Right ventricle myocardium superior (tissue), 1 donor: Measurements from ENCODE around the gene HOXA10. TPM values are rescaled to one million over a fixed set of nuclear protein-coding genes. Genes with fewer than 3 reads are reported as not detected.

Experiments
- ATAC-seq: fragments of 200-7000 bp; cut with Tn5 transposase; one replicate; pipeline ENCODE4 v1.9.1; 2020; ENCODE audit warnings: mild to moderate bottlenecking; ENCODE audit not compliant: poor library complexity
- DNase-seq: peaks from one replicate; pipeline ENCODE4 v3.0.0-alpha.2; 2020
- intact Hi-C: fragments of 100-400 bp; cut with DNase I; formaldehyde crosslinking; loops from one replicate; pipeline ENCODE4 v1.11.2; 2022
- total RNA-seq: library from RNA; stranded (reverse); fragmentation: NEBNext Ultra II Directional; extraction: Animal tissue kit (Norgen Biotek cat#: 25700); gene quantifications from one replicate; pipeline ENCODE4 v1.2.1, GENCODE V29; 2021
- donor health status: DM: no; HTN: yes; CAD: no; lungs with severe emphysema.

HOXA10 gene
- total RNA-seq, 1 donor from 2014 or later = not detected

DNA sequence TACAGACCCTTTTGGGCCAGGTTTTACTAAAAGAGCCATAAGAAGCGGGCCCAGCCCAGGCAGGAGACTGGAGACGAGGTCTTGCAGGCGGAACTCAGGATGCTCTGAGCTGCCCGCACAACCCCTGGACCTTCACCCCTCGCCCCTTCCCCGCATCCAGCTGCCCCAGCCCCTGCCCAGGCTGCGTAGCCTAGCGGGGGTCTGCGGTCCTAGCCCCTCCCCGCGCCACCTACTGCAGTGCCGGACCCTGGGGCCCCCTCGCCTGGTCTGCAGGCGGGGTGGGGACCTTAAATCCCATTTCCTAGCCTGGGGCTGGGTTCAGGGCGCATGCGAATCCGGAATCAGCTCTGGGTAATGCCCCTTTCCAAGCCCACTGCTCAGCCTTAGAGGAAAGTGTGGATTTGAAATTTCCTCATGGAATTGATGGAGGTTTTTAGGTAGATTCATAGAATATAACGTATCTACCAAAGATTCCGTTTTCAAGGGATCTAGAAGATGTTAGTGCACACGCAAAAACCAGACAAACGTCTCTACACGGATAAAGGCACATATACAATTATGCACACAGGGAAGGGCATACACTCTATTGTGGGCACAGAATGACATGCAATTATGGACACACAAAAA, 21.2 kb downstream of the HOXA10 start:
- ATAC-seq (no peak), DNase-seq (no peak)
- intact Hi-C loops = no loop called here

DNA sequence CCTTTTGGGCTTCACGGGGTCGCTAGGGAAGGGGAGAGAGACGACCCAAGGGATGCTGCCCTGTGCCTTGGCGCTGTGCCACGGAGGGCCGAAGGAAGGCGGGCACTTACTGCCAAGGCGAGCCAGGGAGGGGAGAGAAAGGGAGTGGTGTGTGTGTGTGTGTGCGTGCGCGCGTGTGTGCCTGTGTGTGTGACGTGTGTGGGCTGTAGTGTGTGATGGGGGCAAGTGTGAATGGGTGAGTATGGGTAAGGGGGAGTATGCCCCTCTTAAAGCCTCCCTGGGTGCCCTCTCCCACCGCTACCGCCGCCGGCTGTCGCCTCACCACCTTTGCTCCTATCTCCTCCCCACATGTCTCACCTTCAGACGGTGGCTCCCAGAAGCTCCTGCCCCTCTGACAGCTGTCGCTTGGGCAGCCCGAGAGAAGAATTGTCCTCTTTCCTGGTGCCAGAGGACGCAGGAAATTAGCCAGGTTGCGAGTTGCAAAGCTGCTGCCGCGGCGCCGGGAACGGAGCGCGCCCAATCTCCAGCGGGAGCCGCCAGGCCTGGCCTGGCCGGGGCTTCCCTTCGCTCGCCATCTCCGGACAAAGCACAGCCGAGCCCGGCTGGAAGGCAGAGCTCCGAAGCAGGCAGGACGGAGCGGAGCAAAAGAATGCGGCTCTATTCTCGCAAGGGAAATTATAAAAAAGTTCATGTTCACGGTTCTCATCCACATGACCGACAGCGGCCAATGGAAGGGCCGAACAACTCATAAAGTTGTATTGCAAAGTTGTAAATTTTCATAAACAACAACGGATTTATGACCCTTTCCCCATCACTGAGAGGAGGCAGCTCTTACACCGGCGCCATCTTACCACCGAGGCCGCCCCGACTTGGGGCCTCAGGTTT, 21.9 kb downstream of the HOXA10 start, which contains the start of gene HOXA3:
Gene HOXA3 (minus strand): TSS at position 653 of the 885 bp plus-strand sequence. CDS start 41,943 bp downstream, outside the sequence.
- ATAC-seq = peak; percentile 9
- intact Hi-C loops = no loop called here

DNA sequence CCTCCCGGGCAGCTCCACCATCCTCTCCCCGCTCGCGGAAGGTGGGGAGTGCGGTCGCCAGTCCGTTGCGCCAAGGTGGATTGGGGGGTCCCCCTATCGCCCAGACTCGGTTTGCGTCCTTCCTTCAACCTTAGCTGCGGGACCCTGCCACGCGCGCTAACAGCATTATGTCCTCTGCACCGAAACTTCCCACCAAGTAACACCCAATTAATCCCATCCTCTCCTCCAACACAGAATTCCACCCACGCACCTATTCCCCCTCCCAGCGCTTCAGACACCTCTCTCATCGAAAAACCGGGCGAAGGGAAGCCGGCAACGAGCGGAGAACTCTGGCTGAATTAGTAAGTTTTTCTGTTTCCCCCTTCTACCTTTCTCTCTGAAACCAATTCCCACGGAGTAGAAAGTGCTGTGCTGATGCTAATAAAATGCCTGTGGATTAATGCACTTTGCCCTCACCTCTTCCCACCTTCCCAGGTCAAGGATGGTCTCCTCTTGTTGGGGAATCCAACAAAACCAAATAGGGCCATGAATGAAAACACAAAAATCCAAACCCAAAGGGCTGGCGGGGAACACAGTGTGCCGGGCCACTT, 22.7 kb downstream of the HOXA10 start:
- DNase-seq (no peak), ATAC-seq (no peak)
- intact Hi-C loops = no loop called here

More for the DNA sequence above, 21.9 kb downstream of the HOXA10 start, which contains the start of gene HOXA3:
- DNase-seq = no peak

DNA sequence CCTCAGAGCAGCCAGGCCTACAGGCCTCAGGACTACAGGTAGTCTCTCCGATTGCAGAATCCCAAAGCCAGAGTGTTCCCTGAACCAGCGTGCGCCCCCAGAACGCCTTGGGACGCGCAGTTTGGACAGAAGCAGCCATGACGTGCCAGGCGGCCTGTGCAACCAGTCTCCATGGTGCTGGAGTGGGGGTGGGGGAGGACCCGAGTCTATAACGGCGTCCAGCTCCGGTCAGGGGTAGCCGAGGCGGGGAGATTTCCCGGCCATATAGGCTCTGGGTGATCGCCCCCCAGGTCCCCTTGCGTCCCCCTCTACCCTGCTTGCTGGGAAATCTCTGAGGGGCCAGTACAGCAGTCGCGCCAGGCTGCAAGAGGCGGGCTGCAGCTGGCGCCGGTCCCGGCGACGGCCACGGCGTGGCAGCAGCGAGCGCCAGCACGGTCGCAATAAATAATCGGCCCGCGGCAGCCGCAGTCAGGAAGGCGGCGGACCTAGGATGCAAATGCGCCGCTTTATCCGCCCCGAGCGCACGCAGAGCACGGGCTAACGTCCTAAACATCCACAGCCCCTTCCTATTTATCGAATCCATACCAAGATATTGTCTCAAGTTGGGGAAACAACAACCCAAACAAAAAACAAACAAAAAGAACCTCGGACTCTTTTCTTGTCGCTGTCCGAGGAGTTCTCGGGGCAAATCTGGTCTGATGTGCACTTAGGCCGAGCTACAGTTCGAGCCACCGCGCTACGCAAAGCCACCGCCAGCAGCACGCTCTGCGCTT, 23.4 kb downstream of the HOXA10 start:
- ATAC-seq (peak; percentile 87), DNase-seq (peak; percentile 78)
- intact Hi-C loops = no loop called here

DNA sequence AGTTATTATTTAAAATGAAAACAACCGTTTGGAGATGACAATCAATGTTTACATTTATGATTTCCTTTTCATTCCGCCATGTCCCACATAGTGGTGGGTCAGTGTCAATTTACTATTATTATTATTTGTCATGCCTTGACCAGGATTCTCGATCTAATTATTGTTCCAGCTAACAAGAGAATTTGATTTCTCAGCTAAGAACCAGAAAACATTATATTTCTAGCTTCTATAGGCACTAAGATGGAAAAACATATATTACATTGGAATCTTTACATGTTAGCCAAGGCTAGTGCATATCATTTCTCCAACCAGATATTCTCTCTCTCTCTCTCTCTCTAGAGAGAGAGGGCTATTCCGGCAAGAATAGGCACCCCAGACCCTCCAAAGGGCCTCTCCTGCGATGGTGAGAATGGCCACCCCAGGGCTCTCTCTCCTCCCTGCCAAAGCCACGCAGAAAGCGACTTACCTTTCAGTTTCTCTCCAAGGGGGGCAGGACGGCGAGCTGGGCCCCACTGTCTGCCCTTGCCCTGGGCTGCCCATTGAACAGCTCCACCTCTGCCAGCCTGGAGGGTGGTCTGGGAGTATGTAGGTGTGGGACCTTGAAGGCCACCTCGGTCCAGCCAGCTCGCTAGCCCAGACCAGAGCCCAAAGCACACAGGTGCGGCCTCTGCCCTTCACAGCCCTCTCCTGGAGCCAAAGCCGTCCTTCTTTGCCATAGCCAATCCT, 24.1 kb downstream of the HOXA10 start:
- ATAC-seq = no peak

DNA sequence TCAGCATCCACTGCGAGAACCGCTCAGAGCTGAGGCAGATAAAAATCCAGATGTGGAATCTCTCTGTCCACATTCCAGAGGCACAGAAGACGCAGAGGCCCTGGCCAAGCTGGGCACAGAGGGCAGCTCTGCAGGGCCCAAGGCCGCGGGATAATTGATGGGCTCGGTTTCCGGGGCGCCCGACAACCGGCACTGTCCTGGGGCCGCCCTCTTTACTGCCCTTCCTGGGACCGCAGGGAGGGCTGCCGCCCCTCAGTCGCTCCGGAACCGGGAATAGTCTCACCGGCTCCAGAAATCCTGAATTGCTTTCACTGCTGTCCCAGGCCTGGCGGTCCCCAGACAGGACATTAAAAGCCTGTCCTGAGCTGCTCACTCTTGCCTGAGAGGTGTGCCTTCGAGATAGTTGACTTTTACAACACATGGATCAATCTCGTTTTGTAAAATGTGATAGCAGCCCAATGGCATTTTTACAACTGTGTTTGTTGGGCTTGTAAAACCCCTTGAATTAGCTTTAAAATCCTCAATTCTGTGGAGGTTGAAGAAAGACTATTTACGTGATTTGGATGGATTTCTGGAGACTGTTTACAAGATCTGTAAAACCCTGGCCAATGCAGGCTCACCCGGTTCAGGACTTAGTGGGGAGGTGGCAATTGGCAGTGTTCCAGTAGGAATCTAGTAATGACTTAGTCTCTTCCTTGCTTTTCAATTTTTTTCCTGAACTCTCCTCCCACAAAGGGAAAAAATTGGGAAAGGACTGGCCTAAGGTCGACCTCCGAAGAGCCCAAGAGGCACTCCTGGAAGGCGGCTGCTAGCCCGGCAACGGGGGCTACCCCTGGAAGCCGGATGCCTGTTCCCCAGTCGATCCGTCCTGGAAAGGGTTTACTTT, 25.1 kb downstream of the HOXA10 start:
- ATAC-seq = no peak
- no peak for DNase-seq
- intact Hi-C loops = no loop called here

More for the DNA sequence above, 24.1 kb downstream of the HOXA10 start:
- DNase-seq = no peak
- intact Hi-C loops = no loop called here

DNA sequence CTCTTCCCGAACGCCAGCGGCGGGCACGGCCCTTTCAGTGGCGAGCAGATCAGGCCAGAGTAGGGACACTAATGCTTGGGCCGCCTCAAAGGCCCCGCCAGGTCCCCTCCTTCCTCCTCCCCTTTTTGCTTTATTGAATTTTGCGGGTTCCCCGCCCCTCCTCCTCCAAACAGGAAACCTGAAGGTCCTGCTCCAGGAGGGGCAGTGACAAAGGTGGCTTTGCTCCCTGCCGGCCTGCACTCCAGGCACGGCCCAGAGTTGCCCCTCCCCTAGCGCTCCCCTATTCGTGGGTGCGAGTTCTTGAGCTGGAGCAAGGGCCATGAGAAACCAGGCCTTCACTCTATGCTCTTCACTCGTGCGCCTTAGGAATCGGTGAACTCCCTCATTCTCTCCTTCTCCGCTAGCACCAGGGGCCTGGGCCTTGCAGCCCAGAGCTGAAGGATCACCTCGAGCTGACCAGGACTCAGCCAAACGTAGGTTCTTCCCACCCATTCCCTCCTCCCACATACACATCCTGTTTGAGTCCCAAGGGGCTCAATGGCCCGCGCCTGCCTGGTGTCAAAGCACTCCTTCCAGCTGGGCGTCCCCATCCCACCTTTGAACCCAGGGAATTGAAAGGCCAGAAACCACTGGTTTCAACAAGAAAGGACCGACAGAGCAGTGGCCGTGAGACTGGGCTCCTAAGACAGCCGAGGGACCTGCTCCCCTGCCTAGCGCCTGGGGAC, 25.9 kb downstream of the HOXA10 start:
- ATAC-seq (no peak), DNase-seq (no peak)
- intact Hi-C loops = no loop called here

DNA sequence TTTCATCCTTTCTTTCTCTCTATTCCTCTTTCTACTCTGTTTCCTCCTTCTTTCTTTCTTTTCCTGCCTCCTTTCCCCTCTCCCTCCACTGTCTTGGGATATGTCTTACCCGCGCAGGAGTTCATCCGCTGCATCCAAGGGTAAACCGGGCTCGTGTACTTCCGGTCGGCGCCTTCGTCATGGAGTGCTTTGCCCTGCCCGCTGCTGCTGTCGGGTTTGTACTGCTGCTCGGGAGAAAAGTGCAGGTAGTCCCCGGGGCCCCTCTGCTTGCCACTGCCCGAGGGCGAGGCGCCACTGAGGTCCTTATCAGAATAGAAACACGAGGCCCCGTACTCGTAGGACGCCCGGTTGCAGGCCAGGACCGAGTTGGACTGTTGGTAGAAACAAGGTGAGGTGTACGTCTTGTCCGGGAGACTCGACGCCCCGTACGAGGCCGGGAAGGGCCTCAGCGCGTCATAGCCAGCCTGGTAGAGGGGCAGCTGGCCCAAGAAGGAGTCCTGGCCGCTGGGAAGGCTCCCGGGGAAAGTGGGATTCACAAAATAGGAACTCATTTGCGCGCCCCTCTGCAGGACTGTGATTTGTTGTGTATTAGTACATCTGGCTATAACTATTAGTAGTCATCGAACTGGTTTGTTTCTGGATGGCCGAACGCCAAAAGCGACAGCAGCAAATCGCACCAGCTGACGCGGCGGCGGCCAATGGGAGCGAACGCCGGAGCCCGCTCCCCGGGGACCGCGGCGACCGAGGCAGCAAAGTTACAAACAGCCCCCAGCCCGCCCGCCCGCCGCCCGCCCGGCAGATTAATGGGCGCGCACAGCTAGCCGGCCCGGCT, 26.7 kb downstream of the HOXA10 start, which contains the start of gene HOXA6:
Gene HOXA6 (minus strand): TSS at position 576 of the 832 bp plus-strand sequence. CDS start 25 bp downstream, at position 551.
- ATAC-seq (no peak), DNase-seq (no peak)
- intact Hi-C loops = no loop called here

DNA sequence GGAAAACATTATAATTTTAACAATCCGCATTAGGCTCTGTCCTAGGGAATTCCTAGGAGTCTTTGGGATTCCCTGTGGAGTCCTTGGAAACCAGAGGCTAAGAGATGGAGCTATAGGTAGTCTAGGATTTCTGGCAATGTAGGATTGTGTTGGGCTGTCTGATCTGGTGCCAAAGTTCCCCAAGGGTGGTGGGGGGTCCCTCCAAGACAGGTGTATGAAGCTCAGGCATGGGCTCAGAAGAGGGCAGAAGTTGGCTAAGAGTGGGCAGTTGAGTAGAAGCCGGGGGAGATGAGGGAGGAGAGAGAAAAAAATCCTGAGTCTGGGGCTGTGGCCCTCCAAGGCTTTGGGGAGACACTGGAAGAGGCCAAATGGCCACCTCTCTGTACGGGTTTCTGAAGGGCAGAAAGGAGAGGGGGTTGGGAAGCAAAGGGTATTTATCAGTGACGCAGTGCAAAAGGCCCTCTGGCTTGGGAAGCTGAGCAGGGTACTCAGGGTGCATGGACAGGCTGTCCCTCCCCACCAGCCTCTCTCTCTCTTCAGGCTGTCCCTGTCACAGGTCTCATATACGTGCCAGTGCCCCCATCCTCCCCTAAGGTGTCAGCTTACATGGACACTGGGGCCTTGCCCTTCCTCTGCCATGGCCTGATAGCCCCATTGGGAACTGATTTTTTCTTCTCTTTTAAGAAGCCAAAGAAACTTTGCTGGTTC, 27.5 kb downstream of the HOXA10 start:
- no peak for ATAC-seq
- intact Hi-C loops = no loop called here
- no peak for DNase-seq

DNA sequence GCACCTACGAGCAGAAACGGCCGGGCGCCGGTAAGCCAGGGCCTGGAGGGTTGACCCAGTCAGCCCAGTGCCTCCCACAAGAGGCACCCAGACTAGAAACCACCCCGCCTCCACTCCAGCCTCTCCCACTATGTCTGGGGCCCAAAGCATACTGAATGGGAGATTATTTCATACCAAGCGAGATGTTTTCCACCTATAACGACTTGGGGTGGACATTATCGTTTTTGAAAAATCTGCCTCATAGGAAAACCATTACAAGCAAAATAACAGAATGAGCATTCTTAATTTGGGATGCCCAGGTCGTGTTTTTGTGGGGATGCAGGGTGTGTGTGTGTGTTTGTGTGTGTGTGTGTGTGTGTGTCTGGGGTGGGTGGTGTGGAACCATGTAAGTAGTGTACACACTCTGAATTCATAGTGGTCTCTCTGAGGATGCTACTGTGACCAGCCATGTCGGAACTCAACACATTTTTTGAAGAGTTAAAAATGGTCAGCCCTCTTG, 28.2 kb downstream of the HOXA10 start:
- DNase-seq = no peak
- intact Hi-C loops = no loop called here

DNA sequence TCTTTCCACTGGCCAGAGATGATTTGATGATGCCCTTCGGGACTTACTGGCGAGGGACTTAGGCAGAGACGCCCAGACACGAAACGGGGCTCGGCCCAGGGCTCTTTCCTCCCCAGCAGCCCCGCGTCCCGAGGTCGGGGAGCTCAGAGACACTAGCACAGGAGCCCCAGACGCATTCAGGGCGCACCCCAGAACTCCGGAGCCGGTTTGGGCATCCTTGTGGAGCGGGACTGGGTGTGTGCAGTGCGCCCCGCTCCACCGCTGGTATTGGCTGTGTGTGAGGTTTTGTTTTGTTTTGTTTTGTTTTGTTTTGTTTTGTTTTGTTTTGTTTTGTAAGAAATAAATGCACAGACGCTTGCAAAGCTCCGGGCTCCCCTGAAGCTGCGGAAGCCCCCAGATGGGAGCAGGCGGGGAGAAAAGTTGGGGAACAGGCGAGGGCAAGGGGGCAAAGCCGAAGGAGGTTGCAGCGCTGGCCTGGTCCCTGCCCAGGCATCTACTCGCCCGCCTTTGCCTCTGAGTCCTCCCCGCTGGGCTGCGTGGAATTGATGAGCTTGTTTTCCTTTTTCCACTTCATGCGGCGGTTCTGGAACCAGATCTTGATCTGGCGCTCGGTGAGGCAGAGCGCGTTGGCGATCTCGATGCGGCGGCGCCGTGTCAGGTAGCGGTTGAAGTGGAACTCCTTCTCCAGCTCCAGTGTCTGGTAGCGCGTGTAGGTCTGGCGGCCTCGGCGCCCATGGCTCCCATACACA, 28.8 kb downstream of the HOXA10 start:
- ATAC-seq (no peak), DNase-seq (no peak)
- intact Hi-C loops = no loop called here

More for the DNA sequence above, 28.2 kb downstream of the HOXA10 start:
- no peak for ATAC-seq

DNA sequence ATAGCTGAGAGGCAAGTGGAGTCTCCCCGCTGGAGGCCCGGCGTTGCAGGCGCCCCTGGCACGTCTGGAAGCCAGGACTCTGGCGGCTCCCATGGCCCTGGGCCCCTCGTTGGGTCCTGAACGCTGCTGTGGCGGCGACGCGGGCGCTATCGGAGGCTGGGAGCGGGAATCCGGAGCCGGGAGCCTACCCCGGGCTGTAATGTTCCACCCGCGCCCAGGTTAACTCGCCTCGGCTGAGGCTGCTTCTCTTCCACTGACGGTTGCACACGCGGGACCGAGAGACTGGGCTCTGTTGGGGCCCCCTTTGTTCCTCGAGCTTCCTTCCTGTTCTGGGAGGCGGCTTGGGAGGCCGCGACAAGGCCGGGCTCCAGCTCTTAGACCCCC, 29.3 kb downstream of the HOXA10 start:
- no peak for DNase-seq
- no peak for ATAC-seq
- intact Hi-C loops = no loop called here

DNA sequence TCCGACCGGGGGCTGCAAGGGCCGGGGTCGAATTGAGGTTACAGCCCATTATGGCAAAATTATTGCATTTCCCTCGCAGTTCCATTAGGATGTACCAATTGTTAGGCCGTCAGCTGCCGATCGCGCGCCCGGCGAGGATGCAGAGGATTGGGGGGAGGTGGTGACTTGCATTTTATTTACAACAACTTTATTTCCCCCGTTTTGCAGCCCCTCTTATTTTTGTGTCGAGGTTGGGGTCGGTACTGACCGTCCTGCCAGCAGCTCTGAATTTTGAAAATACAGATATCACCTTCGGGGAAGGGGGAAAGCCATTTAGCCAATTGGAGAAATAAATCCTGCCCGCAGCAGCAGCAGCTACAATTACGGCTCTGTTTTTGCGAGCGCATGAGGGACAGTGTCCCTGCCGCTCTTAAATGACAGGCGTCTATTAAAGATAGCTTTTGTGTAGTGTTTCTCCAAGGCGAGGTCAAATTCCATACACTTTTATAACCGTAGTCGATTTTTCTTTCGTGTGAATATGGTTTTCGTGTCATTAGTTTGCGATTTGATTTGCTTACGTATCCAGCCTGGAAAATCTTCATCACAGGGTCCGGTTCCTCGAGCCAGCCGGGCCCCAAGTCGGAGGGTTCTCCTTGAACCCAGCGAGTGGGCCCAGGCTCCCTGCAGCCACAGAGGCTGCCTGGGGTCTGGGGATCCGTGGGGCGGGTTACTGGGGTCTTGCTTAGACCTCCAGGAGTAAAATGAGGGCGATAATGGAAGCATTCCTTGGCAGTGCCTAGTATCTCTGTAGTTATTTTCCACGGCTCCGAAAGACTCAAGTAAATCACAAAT, 30.0 kb downstream of the HOXA10 start:
- DNase-seq (no peak), ATAC-seq (no peak)
- intact Hi-C loops = no loop called here
